GM12878 (cell line): ENCODE data around the gene CHCHD3. TPM values are rescaled to one million over a fixed set of nuclear protein-coding genes. Genes with fewer than 3 reads are reported as not detected.

Experiments
- ATAC-seq: fragments of 200-7000 bp; cut with Tn5 transposase; 3 replicates; pipeline ENCODE4 v1.9.1; 2020; ENCODE audit warnings: mild to moderate bottlenecking, moderate library complexity
- BruUV-seq: library from RNA; stranded (reverse); fragments of 400-500 nt; replicated peaks from 2 replicates; lab custom pipeline; 2021; lab: Mats Ljungman, UMichigan
- CTCF ChIA-PET: fragments of 300-600 bp; sonication (Branson Sonifier 250); formaldehyde crosslinking; extraction: SDS; loops from one replicate; lab custom pipeline; 2021; ENCODE audit warnings: inconsistent platforms; lab: Yijun Ruan, JAX
- POLR2A ChIA-PET: fragments of 350-600 bp; formaldehyde crosslinking; extraction: SDS; loops from one replicate; lab custom pipeline; 2021; ENCODE audit warnings: inconsistent platforms; lab: Charles Lee
- RAD21 ChIA-PET: fragments of 300-600 bp; sonication (Branson Sonifier 250); formaldehyde crosslinking; loops from one replicate; lab custom pipeline; 2023; ENCODE audit warnings: antibody characterized with exemption; ENCODE audit not compliant: unreplicated experiment; lab: Charles Lee
- SMC1A ChIA-PET: fragments of 300-600 bp; sonication (Branson Sonifier 250); formaldehyde crosslinking; loops from one replicate; lab custom pipeline; 2023; ENCODE audit not compliant: unreplicated experiment, uncharacterized antibody; lab: Charles Lee
- DNase-seq: peaks from one replicate; pipeline ENCODE4 v3.0.0-alpha.2; 2011; ENCODE audit warnings: low read depth, low spot score
- FAIRE-seq: peaks from 3 replicates; lab custom pipeline; 2011; peaks lifted over from hg19 to GRCh38; lab: Jason Lieb, UNC
- H2AFZ ChIP-seq: 2 replicates; pipeline ENCODE4 v1.6.0; 2011; ENCODE audit warnings: low read depth, low read length, control low read depth; ENCODE audit not compliant: control insufficient read depth
- H3K27ac ChIP-seq: 2 replicates; pipeline ENCODE4 v1.5.1; 2011; ENCODE audit warnings: control low read depth; ENCODE audit not compliant: control insufficient read depth, insufficient read depth
- H3K27me3 ChIP-seq, 2 experiments: replicated peaks in 1 of 2; 2 replicates each; pipeline versions ENCODE4 v1.6.0 to v1.6.1; 2011; ENCODE audit warnings: low read length in 1 of 2; ENCODE audit not compliant: control insufficient read depth in 2 of 2, insufficient read depth in 2 of 2
- H3K36me3 ChIP-seq, 2 experiments: 2 replicates each; pipeline ENCODE4 v1.5.1; 2011; ENCODE audit warnings: low read length in 1 of 2; ENCODE audit not compliant: control insufficient read depth in 2 of 2, insufficient read depth in 2 of 2
- H3K4me1 ChIP-seq: 2 replicates; pipeline ENCODE4 v1.6.1; 2011; ENCODE audit warnings: mild to moderate bottlenecking, low read length, moderate library complexity, mixed read lengths; ENCODE audit not compliant: control insufficient read depth, insufficient read depth
- H3K4me2 ChIP-seq: 2 replicates; pipeline ENCODE4 v1.6.0; 2011; ENCODE audit warnings: control low read depth; ENCODE audit not compliant: control insufficient read depth, insufficient read depth
- H3K4me3 ChIP-seq: fragments of 200-600 bp; sonication (generic); 2 replicates; pipeline ENCODE4 v1.5.1; 2016
- H3K79me2 ChIP-seq: 2 replicates; pipeline ENCODE4 v1.6.0; 2011; ENCODE audit warnings: low read length; ENCODE audit not compliant: control insufficient read depth, insufficient read depth
- H3K9ac ChIP-seq: 2 replicates; pipeline ENCODE4 v1.8.0; 2011; ENCODE audit warnings: low read length, control low read depth, mixed read lengths; ENCODE audit not compliant: control insufficient read depth, insufficient read depth
- H3K9me3 ChIP-seq: replicated peaks from 3 replicates; pipeline ENCODE4 v1.5.1; 2011; ENCODE audit warnings: mild to moderate bottlenecking, low read length; ENCODE audit not compliant: control insufficient read depth, insufficient read depth
- H4K20me1 ChIP-seq: 2 replicates; pipeline ENCODE4 v1.6.0; 2011; ENCODE audit not compliant: control insufficient read depth, insufficient read depth
- CHD1 ChIP-seq: IDR thresholded peaks from 2 replicates; pipeline ENCODE4 v1.6.1; 2012; ENCODE audit warnings: low read depth, low read length, improper control_type of control experiment
- GATAD2B ChIP-seq: fragments of 450-650 bp; conservative IDR thresholded peaks from 2 replicates; pipeline ENCODE4 v1.6.1; 2017; ENCODE audit warnings: low read depth, mild to moderate bottlenecking, moderate library complexity
- JUNB ChIP-seq: IDR thresholded peaks from 2 replicates; pipeline ENCODE4 v1.6.1; 2016; ENCODE audit warnings: antibody characterized with exemption, mild to moderate bottlenecking
- KDM1A ChIP-seq: fragments of 200-600 bp; sonication (generic); IDR thresholded peaks from 2 replicates; pipeline ENCODE4 v1.6.1; 2016; ENCODE audit warnings: borderline replicate concordance
- MYB ChIP-seq: fragments of 150-350 bp; IDR thresholded peaks from 2 replicates; pipeline ENCODE4 v1.6.1; 2014; ENCODE audit warnings: mild to moderate bottlenecking, low read depth, low read length, borderline replicate concordance
- RBBP5 ChIP-seq: fragments of 200-600 bp; sonication (generic); conservative IDR thresholded peaks from 2 replicates; pipeline ENCODE4 v1.6.1; 2016
- SMC3 ChIP-seq: IDR thresholded peaks from 2 replicates; pipeline ENCODE4 v1.6.1; 2011; ENCODE audit warnings: low read length, improper control_type of control experiment, borderline replicate concordance
- SPI1 ChIP-seq: IDR thresholded peaks from 2 replicates; pipeline ENCODE4 v1.6.1; 2011; ENCODE audit warnings: low read depth, mild to moderate bottlenecking, low read length, moderate library complexity, borderline replicate concordance; ENCODE audit not compliant: insufficient read depth
- SREBF1 ChIP-seq: IDR thresholded peaks from 2 replicates; pipeline ENCODE4 v1.6.1; 2012; ENCODE audit warnings: mild to moderate bottlenecking, low read length
- WGBS: methylation state at CpG from one replicate; pipeline ENCODE4 v1.1.6; 2016; ENCODE audit warnings: low lambda C conversion rate; ENCODE audit not compliant: insufficient replicate concordance, insufficient coverage; ENCODE audit errors: missing lambda C conversion rate; 5-methylcytosine and 5-hydroxymethylcytosine counted together
- in situ Hi-C: fragments of 300-500 bp; cut with MboI; formaldehyde crosslinking; loops from 9 replicates; pipeline ENCODE4 v1.14.3; 2018; ENCODE audit warnings: mixed read lengths
- intact Hi-C: fragments of 100-400 bp; cut with micrococcal nuclease; formaldehyde crosslinking; loops from one replicate; pipeline ENCODE4 v1.14.2; 2022; ENCODE audit not compliant: unreplicated experiment
- polyA plus RNA-seq, 11 experiments: library from polyadenylated mRNA; depleted of rRNA in 4 of 11; unstranded in 6 of 11; stranded (reverse) in 5 of 11; fragments of >200 nt; fragmentation: Nextera tagmentation in 4 of 11; fragmentation: Illumina TruSeq in 1 of 11; extraction: Ambion mirVana in 4 of 11; extraction: Trizol in 1 of 11; gene quantifications; 1 replicate in 1 of 11; 2 replicates in 10 of 11; pipeline versions ENCODE4 v1.2.1 to v1.2.3, GENCODE V29; 2011 to 2016; ENCODE audit warnings: inconsistent platforms in 2 of 11, missing spikeins in 2 of 11, low read depth in 1 of 11
- total RNA-seq, 4 experiments: library from RNA; depleted of rRNA in 3 of 4; stranded (reverse); fragments of >200 nt in 3 of 4; fragmentation: Illumina TruSeq in 1 of 4; extraction: Trizol in 1 of 4; gene quantifications; 2 replicates each; pipeline versions ENCODE4 v1.2.1 to v1.2.3, GENCODE V29; 2013 to 2021
- TF ChIP-seq, protein P1 (sequence below): fragments of 450-650 bp; IDR thresholded peaks from 2 replicates; pipeline ENCODE4 v1.6.1; 2017; ENCODE audit warnings: mild to moderate bottlenecking, moderate library complexity
- TF ChIP-seq, protein P2 (sequence below): fragments of 450-650 bp; IDR thresholded peaks from 2 replicates; pipeline ENCODE4 v1.6.1; 2017; ENCODE audit warnings: antibody characterized with exemption, mild to moderate bottlenecking, moderate library complexity
- TF ChIP-seq, protein P3 (sequence below): fragments of 450-650 bp; IDR thresholded peaks from 2 replicates; pipeline ENCODE4 v1.6.1; 2014; ENCODE audit warnings: mild to moderate bottlenecking
- TF ChIP-seq, protein P4 (sequence below): fragments of 450-650 bp; IDR thresholded peaks from 2 replicates; pipeline ENCODE4 v1.6.1; 2017; ENCODE audit warnings: mild to moderate bottlenecking, low read depth, inconsistent platforms; ENCODE audit not compliant: poor library complexity, severe bottlenecking

CHCHD3 gene
- total and polyA plus RNA-seq, 10 of the 15 experiments (the other 5 are each of a cell fraction or from before 2014, with no cell fraction given), result 38.3 to 178 (median 96.2) TPM

DNA sequence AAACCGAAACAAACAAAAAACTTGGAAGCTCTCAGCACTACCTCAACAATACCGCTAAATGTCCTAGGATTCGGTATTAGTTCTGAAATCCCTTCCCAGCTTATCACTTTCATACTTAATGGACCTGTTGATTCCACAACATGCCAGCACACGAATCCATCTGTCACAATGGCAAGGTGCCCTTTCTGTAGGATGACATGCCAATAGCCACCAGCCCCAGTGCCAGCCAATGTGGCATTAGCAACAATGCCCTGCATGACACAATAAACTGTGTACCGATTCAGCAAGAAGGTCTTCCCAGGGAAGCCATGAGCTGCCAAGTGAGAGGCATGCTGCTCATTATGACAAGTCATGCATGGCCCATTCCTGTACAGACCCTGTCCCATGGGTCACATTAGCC lies 35.6 kb upstream of the CHCHD3 start:
- intact Hi-C loops (no loop called here), in situ Hi-C loops (no loop called here)
- no peaks in the 10 kb centered on the region for H3K27me3 ChIP-seq
- 53% methylated on average over 5 of the region's 5 CpGs for WGBS
- no peak overlapping the region for H3K4me2 ChIP-seq
- no peak for DNase-seq
- no peaks in the 10 kb centered on the region for H3K9me3 ChIP-seq
- H3K79me2 ChIP-seq, result no peaks in the 10 kb centered on the region
- no peak for ATAC-seq
- H3K4me1 ChIP-seq, result no peaks in the 10 kb centered on the region
- H4K20me1 ChIP-seq, result no peaks in the 10 kb centered on the region
- no peaks in the 10 kb centered on the region for H3K36me3 ChIP-seq
- ChIA-PET POLR2A (no interaction called here), SMC1A (no interaction called here), CTCF (no interaction called here), RAD21 (no interaction called here)
- no peak overlapping the region for H3K4me3 ChIP-seq
- no peak overlapping the region for H2AFZ ChIP-seq
- no TSS peak for BruUV-seq
- no peak for FAIRE-seq
- H3K27ac ChIP-seq, result no peak overlapping the region
- no peak overlapping the region for H3K9ac ChIP-seq
- TF ChIP-seq KDM1A (no peak), SPI1 (no peak), CHD1 (no peak), SREBF1 (no peak), MYB (no peak), GATAD2B (no peak), RBBP5 (no peak), JUNB (no peak), SMC3 (no peak)
- TF ChIP-seq, protein P1, sequence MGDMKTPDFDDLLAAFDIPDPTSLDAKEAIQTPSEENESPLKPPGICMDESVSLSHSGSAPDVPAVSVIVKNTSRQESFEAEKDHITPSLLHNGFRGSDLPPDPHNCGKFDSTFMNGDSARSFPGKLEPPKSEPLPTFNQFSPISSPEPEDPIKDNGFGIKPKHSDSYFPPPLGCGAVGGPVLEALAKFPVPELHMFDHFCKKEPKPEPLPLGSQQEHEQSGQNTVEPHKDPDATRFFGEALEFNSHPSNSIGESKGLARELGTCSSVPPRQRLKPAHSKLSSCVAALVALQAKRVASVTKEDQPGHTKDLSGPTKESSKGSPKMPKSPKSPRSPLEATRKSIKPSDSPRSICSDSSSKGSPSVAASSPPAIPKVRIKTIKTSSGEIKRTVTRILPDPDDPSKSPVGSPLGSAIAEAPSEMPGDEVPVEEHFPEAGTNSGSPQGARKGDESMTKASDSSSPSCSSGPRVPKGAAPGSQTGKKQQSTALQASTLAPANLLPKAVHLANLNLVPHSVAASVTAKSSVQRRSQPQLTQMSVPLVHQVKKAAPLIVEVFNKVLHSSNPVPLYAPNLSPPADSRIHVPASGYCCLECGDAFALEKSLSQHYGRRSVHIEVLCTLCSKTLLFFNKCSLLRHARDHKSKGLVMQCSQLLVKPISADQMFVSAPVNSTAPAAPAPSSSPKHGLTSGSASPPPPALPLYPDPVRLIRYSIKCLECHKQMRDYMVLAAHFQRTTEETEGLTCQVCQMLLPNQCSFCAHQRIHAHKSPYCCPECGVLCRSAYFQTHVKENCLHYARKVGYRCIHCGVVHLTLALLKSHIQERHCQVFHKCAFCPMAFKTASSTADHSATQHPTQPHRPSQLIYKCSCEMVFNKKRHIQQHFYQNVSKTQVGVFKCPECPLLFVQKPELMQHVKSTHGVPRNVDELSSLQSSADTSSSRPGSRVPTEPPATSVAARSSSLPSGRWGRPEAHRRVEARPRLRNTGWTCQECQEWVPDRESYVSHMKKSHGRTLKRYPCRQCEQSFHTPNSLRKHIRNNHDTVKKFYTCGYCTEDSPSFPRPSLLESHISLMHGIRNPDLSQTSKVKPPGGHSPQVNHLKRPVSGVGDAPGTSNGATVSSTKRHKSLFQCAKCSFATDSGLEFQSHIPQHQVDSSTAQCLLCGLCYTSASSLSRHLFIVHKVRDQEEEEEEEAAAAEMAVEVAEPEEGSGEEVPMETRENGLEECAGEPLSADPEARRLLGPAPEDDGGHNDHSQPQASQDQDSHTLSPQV, result no peak
- TF ChIP-seq, protein P2, sequence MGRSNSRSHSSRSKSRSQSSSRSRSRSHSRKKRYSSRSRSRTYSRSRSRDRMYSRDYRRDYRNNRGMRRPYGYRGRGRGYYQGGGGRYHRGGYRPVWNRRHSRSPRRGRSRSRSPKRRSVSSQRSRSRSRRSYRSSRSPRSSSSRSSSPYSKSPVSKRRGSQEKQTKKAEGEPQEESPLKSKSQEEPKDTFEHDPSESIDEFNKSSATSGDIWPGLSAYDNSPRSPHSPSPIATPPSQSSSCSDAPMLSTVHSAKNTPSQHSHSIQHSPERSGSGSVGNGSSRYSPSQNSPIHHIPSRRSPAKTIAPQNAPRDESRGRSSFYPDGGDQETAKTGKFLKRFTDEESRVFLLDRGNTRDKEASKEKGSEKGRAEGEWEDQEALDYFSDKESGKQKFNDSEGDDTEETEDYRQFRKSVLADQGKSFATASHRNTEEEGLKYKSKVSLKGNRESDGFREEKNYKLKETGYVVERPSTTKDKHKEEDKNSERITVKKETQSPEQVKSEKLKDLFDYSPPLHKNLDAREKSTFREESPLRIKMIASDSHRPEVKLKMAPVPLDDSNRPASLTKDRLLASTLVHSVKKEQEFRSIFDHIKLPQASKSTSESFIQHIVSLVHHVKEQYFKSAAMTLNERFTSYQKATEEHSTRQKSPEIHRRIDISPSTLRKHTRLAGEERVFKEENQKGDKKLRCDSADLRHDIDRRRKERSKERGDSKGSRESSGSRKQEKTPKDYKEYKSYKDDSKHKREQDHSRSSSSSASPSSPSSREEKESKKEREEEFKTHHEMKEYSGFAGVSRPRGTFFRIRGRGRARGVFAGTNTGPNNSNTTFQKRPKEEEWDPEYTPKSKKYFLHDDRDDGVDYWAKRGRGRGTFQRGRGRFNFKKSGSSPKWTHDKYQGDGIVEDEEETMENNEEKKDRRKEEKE, result no peak
- TF ChIP-seq, protein P3, sequence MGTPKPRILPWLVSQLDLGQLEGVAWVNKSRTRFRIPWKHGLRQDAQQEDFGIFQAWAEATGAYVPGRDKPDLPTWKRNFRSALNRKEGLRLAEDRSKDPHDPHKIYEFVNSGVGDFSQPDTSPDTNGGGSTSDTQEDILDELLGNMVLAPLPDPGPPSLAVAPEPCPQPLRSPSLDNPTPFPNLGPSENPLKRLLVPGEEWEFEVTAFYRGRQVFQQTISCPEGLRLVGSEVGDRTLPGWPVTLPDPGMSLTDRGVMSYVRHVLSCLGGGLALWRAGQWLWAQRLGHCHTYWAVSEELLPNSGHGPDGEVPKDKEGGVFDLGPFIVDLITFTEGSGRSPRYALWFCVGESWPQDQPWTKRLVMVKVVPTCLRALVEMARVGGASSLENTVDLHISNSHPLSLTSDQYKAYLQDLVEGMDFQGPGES, result no peak
- TF ChIP-seq, protein P4, sequence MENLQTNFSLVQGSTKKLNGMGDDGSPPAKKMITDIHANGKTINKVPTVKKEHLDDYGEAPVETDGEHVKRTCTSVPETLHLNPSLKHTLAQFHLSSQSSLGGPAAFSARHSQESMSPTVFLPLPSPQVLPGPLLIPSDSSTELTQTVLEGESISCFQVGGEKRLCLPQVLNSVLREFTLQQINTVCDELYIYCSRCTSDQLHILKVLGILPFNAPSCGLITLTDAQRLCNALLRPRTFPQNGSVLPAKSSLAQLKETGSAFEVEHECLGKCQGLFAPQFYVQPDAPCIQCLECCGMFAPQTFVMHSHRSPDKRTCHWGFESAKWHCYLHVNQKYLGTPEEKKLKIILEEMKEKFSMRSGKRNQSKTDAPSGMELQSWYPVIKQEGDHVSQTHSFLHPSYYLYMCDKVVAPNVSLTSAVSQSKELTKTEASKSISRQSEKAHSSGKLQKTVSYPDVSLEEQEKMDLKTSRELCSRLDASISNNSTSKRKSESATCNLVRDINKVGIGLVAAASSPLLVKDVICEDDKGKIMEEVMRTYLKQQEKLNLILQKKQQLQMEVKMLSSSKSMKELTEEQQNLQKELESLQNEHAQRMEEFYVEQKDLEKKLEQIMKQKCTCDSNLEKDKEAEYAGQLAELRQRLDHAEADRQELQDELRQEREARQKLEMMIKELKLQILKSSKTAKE, result no peak
